GM12864 (cell line): Measurements from ENCODE around the gene QSOX2.
A peak's percentile ranks its signal among the peaks of the same experiment; 100 is the strongest.

ENCODE experiments used
- DNase-seq: peaks from one replicate; pipeline ENCODE4 v3.0.0-alpha.2; 2011; ENCODE audit warnings: low read depth
- H3K4me3 ChIP-seq: 2 replicates; pipeline ENCODE4 v1.5.1; 2011; ENCODE audit warnings: mild to moderate bottlenecking, low read depth, low read length, control low read depth
- CTCF ChIP-seq: IDR thresholded peaks from 2 replicates; pipeline ENCODE4 v1.5.1; 2011; ENCODE audit warnings: low read depth, mild to moderate bottlenecking, moderate library complexity, low read length, control low read depth, inconsistent platforms; ENCODE audit errors: missing control alignments

Gene QSOX2

GRCh38 chr9:136248951-136249876, 3.6 kb upstream of the QSOX2 start:
- TF ChIP-seq CTCF = no peak
- DNase-seq = no peak
- H3K4me3 ChIP-seq = no peak overlapping the region

DNA sequence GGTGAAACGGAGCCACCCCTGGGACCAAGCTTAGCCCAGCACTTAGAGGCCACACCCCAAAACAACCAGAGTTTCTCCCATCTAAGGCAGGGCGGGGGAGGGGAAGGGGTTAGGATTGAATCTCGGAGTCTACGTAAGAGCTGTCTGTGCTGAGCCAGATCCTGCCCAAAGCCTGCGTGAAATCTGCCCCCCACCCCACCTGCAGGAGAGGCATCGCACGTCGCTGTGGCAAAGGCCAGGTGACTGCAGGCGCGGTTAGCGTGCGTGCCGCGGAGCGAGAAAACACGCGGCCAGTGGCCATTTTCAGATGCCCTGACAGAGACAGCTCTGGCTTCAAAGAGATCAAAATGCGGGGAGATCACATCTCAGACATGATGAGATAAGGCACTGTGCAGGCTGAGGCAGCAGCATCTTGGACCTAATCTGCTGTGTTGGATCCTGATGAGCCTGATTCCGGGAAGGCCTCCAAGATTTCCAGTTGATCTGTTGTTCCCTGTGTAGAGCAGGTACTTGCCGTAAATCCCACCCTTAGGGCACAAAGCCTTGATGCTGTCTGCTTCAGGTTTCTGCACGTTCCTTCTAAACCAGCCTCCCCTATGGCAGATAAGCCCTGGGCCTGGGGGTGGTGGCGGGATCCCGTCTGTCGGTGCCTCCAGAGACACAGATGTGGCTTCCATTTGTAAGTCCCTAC, 2.5 kb upstream of the QSOX2 start:
- H3K4me3 ChIP-seq = no peak overlapping the region
- DNase-seq = no peak
- no peak for TF ChIP-seq CTCF

- H3K4me3 ChIP-seq = no peak overlapping the region
Measured at GRCh38 chr9:136247551-136247916, 1.9 kb upstream of the QSOX2 start.

GRCh38 chr9:136246849-136247550, 1.4 kb upstream of the QSOX2 start:
- TF ChIP-seq CTCF = no peak
- no peak for DNase-seq
- no peak overlapping the region for H3K4me3 ChIP-seq

More at GRCh38 chr9:136247551-136247916, 1.9 kb upstream of the QSOX2 start:
- no peak for DNase-seq
- TF ChIP-seq CTCF = no peak

DNA sequence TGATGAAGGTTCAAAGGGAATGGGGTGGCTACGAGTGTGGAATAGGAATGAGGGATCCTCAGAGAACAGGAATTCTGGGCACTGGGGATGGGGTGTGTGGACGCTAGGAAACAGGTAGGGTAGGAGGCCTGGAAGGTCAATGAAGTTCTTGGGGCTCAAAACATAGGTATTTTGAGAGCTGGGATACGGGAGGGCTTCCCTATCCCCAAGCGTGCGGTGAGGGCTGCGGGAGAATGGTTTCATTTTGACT, 718 bp downstream of the QSOX2 start:
- TF ChIP-seq CTCF = no peak
- no peak for DNase-seq
- peak overlapping the region; percentile 80 for H3K4me3 ChIP-seq

DNA sequence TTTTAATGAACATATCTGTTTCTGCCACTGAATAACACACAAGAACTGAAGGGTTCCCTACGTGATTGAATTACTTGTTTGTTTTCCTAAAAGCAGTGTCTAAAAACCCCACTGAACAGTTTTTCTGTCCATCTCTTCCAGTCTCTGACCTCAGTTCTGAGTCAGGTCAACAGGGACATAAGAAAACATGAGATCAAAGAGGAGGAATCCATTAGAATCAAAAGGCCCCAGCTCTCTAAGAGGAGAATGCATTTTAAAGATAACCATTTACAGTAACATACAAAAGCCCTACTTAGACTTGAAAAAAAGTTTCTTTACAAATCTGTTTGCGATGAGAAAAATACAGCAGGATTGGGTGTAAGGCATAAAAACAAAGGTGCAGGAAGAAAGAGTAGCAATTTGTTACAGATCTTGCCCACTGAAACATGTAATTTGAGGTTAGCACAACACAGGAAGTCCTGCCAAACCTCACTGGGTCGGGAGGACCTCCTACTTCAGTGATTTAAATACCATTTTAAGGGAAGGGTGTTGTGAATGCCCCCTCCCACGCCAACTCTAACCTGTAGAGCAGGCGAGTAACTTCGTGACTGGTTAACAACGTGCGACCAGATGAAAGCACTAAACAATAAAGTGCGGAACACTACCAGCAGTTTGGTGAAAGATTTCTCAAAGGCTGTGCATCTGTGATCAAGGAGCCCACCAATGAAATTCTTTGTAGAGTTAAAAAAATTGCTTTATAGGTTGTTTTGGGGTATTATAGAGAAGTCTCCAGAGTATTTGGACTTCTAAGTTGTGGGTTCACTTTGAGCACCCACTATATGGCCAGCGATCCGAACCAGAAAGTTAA, 1.3 kb downstream of the QSOX2 start:
- H3K4me3 ChIP-seq = peak overlapping the region; percentile 80
- peak; percentile 74 for DNase-seq
- no peak for TF ChIP-seq CTCF
